K562 (cell line): Measurements from ENCODE around the gene MRPL9. TPM values are rescaled to one million over a fixed set of nuclear protein-coding genes. Genes with fewer than 3 reads are reported as not detected.

Source experiments
- CBX5 ChIP-seq: IDR thresholded peaks from 2 replicates; pipeline ENCODE4 v1.6.1; 2014; ENCODE audit warnings: low read depth, borderline replicate concordance
- CC2D1A ChIP-seq: fragments of 450-650 bp; IDR thresholded peaks from 2 replicates; pipeline ENCODE4 v1.6.1; 2017; ENCODE audit warnings: mild to moderate bottlenecking
- CHCHD3 ChIP-seq: fragments of 250-450 bp; sonication (Bioruptor Pico); IDR thresholded peaks from 2 replicates; pipeline ENCODE4 v2.1.2; 2022; ENCODE audit warnings: mild to moderate bottlenecking
- CHD1 ChIP-seq: fragments of 200-600 bp; sonication (generic); IDR thresholded peaks from one replicate; pipeline ENCODE4 v1.6.1; 2012; ENCODE audit warnings: mild to moderate bottlenecking, moderate library complexity, low read length, inconsistent platforms
- MYNN ChIP-seq, 2 experiments: sonication (generic); formaldehyde crosslinking in 1 of 2; IDR thresholded peaks; 2 replicates each; pipeline versions ENCODE4 v1.5.0 to v1.6.1; 2016 to 2020; ENCODE audit warnings: antibody characterized with exemption in 1 of 2, missing genetic modification reagents in 1 of 2
- NRF1 ChIP-seq, 2 experiments: fragments of 450-650 bp; IDR thresholded peaks in 1 of 2; conservative IDR thresholded peaks in 1 of 2; 2 replicates each; pipeline ENCODE4 v1.6.1; 2014; ENCODE audit warnings: mild to moderate bottlenecking in 2 of 2
- PHF20 ChIP-seq: fragments of 450-650 bp; IDR thresholded peaks from 2 replicates; pipeline ENCODE4 v1.6.1; 2018; ENCODE audit not compliant: partially characterized antibody
- RFX5 ChIP-seq: IDR thresholded peaks from 2 replicates; pipeline ENCODE4 v1.6.1; 2011; ENCODE audit warnings: low read depth, mild to moderate bottlenecking, improper control_type of control experiment, low read length
- TAL1 ChIP-seq: fragments of 450-650 bp; IDR thresholded peaks from 2 replicates; pipeline ENCODE4 v1.6.1; 2016; ENCODE audit warnings: mild to moderate bottlenecking
- TEAD4 ChIP-seq, 2 experiments: sonication (generic) in 1 of 2; formaldehyde crosslinking in 1 of 2; IDR thresholded peaks; 2 replicates each; pipeline versions ENCODE4 v1.6.1 to v1.8.0; 2012 to 2022; ENCODE audit warnings: borderline replicate concordance in 1 of 2, inconsistent platforms in 1 of 2, low read length in 1 of 2, mild to moderate bottlenecking in 1 of 2, missing genetic modification reagents in 1 of 2
- TOE1 ChIP-seq, 2 experiments: fragments of 450-650 bp in 1 of 2; sonication (generic) in 1 of 2; formaldehyde crosslinking in 1 of 2; IDR thresholded peaks; 2 replicates each; pipeline versions ENCODE4 v1.7.1 to v1.8.0; 2016 to 2022; ENCODE audit warnings: borderline replicate concordance in 2 of 2, mild to moderate bottlenecking in 2 of 2, antibody characterized with exemption in 1 of 2, inconsistent platforms in 1 of 2, low read depth in 1 of 2, missing genetic modification reagents in 1 of 2, moderate library complexity in 1 of 2
- TRIM28 ChIP-seq: fragments of 450-650 bp; IDR thresholded peaks from 2 replicates; pipeline ENCODE4 v1.6.1; 2017
- ZBTB1 ChIP-seq: sonication (generic); formaldehyde crosslinking; IDR thresholded peaks from 2 replicates; pipeline ENCODE4 v1.8.1; 2023; ENCODE audit warnings: missing genetic modification reagents, low read depth, mild to moderate bottlenecking, borderline replicate concordance
- ZBTB7A ChIP-seq: IDR thresholded peaks from 2 replicates; pipeline ENCODE4 v1.6.1; 2011; ENCODE audit warnings: low read depth, mild to moderate bottlenecking, low read length, moderate library complexity, borderline replicate concordance; ENCODE audit not compliant: control insufficient read depth
- ZNF217 ChIP-seq: sonication (generic); formaldehyde crosslinking; IDR thresholded peaks from 2 replicates; pipeline ENCODE4 v1.8.0; 2022; ENCODE audit warnings: mild to moderate bottlenecking, missing genetic modification reagents
- ZNF23 ChIP-seq: fragments of 250-450 bp; sonication (Bioruptor Pico); IDR thresholded peaks from 2 replicates; pipeline ENCODE4 v1.4.0; 2020; ENCODE audit warnings: mild to moderate bottlenecking
- ZNF24 ChIP-seq: fragments of 450-650 bp; IDR thresholded peaks from 2 replicates; pipeline ENCODE4 v1.6.1; 2016
- ZNF282 ChIP-seq: sonication (generic); formaldehyde crosslinking; IDR thresholded peaks from 2 replicates; pipeline ENCODE4 v1.8.1; 2023; ENCODE audit warnings: missing genetic modification reagents
- ZNF436 ChIP-seq: fragments of 250-450, 450-650 bp; sonication (Bioruptor Pico); formaldehyde crosslinking; IDR thresholded peaks from 2 replicates; pipeline ENCODE4 v1.7.0; 2020; ENCODE audit warnings: mild to moderate bottlenecking
- polyA plus RNA-seq, 8 experiments: library from polyadenylated mRNA; depleted of rRNA in 4 of 8; stranded (reverse) in 5 of 8; unstranded in 3 of 8; fragments of >200 nt; fragmentation: Nextera tagmentation in 2 of 8; fragmentation: Illumina TruSeq in 1 of 8; extraction: Ambion mirVana in 2 of 8; extraction: Trizol in 1 of 8; gene quantifications; 2 replicates each; pipeline versions ENCODE4 v1.2.1 to v1.2.3, GENCODE V29; 2011 to 2014; ENCODE audit warnings: inconsistent platforms in 1 of 8, missing spikeins in 1 of 8
- total RNA-seq, 7 experiments: library from RNA; depleted of rRNA in 6 of 7; stranded (reverse); fragments of >200 nt in 6 of 7; fragmentation: Illumina TruSeq in 2 of 7; extraction: Trizol in 2 of 7; gene quantifications; 2 replicates each; pipeline versions ENCODE4 v1.2.1 to v1.2.3, GENCODE V29; 2011 to 2021; ENCODE audit warnings: low replicate concordance in 1 of 7
- TF ChIP-seq, protein P1 (sequence below): conservative IDR thresholded peaks from 2 replicates; pipeline ENCODE4 v1.6.1; 2011; ENCODE audit warnings: low read depth, mild to moderate bottlenecking, low read length; ENCODE audit not compliant: control insufficient read depth
- TF ChIP-seq, protein P2 (sequence below), 2 experiments: fragments of 450-650 bp in 1 of 2; sonication (generic) in 1 of 2; formaldehyde crosslinking in 1 of 2; IDR thresholded peaks in 1 of 2; conservative IDR thresholded peaks in 1 of 2; 2 replicates each; pipeline versions ENCODE4 v1.6.1 to v1.8.1; 2016 to 2023; ENCODE audit warnings: mild to moderate bottlenecking in 2 of 2, moderate library complexity in 2 of 2, inconsistent platforms in 1 of 2, missing genetic modification reagents in 1 of 2
- TF ChIP-seq, protein P3 (sequence below): fragments of 450-650 bp; IDR thresholded peaks from 2 replicates; pipeline ENCODE4 v1.7.0; 2016; ENCODE audit warnings: borderline replicate concordance

Gene MRPL9
- total and polyA plus RNA-seq, 9 of the 15 experiments (the other 6 are each of a cell fraction or from before 2014, with no cell fraction given) = 38.0 to 162 (median 111) TPM

DNA sequence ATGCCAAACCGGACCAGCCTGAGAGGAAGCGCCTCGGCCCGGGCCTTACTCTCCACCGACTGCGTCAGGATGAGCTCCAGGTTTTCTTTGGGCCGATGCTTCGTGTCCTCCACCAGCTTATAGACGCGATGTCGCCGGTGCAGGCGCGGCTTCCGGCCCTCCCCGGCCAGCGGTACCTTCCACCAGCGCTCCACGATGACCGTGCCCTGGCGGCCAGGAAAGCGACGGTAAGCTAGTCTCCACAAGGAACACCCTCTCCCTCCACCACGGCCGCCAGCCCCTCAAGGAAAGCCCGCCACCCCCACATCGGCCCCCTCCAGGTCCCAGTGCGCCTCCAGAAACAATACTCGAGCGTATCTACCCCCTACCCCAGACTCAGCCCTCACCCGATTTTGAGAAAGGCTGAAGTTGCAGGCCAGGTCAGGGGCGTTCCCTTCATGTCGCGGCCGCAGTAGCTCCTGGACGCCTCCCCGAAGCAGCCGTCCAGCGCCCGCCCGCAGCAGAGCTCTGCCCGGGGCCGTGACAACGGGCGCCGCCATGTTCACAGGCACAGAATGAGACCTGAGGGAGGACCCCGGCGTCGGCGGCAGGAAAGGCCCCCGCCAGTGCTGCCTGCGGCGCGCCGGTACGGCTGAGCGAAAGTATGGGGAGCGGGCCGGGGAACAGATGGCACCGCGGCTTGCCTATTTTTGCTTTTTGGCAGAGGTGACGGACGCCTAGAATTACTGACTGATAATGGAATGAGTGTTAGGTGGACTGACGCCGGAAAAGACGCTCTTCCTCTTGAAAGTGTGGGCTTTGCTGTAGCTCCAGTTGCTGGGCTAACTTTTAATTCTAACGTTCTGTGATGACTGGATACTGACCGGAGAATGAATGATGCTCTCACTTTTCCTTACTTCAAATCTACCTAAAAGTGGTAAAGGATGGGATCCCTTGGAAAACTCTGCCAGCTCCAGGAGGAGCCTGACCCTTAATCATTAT is at the start of gene MRPL9 (continued):
- TF ChIP-seq, protein P1, sequence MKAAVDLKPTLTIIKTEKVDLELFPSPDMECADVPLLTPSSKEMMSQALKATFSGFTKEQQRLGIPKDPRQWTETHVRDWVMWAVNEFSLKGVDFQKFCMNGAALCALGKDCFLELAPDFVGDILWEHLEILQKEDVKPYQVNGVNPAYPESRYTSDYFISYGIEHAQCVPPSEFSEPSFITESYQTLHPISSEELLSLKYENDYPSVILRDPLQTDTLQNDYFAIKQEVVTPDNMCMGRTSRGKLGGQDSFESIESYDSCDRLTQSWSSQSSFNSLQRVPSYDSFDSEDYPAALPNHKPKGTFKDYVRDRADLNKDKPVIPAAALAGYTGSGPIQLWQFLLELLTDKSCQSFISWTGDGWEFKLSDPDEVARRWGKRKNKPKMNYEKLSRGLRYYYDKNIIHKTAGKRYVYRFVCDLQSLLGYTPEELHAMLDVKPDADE = peak; percentile 76
- TF ChIP-seq ZNF282 (CRISPR knock-in tag) (no peak), CBX5 (no peak), CHD1 (no peak), MYNN (IDR thresholded peaks at IDR 0.05) (no peak), MYNN (CRISPR knock-in tag; IDR thresholded peaks at IDR 0.05) (no peak), TOE1 (IDR thresholded peaks at IDR 0.05; ENCODE audit: borderline replicate concordance) (peak; percentile 38; the same call in 1 of the 2 replicates), TOE1 (CRISPR knock-in tag; IDR thresholded peaks at IDR 0.05; ENCODE audit: borderline replicate concordance, low read depth) (no peak), RFX5 (no peak), NRF1 (conservative IDR thresholded peaks at IDR 0.05 in 1 of 2, IDR thresholded peaks at IDR 0.05 in 1 of 2) (peak; percentile 32 to 43; a peak in 3 of 4 replicates), CC2D1A (no peak), ZNF23 (CRISPR knock-in tag) (no peak), PHF20 (peak; percentile 99), ZNF436 (0 out of 2 replicates have a peak, but pooled peaks have one; percentile 39), ZBTB7A (0 out of 2 replicates have a peak, but pooled peaks have one; percentile 43), ZNF217 (CRISPR knock-in tag) (no peak), TEAD4 (IDR thresholded peaks at IDR 0.05; ENCODE audit: low read length) (0 out of 2 replicates have a peak, but pooled peaks have one; percentile 9), TEAD4 (CRISPR knock-in tag; IDR thresholded peaks at IDR 0.05; ENCODE audit: borderline replicate concordance) (no peak), ZNF24 (peak; percentile 97), CHCHD3 (CRISPR knock-in tag) (0 out of 2 replicates have a peak, but pooled peaks have one; percentile 28), TAL1 (peak; percentile 30; the same call in 1 of the 2 replicates), TRIM28 (0 out of 2 replicates have a peak, but pooled peaks have one; percentile 41), ZBTB1 (CRISPR knock-in tag) (0 out of 2 replicates have a peak, but pooled peaks have one; percentile 36)
- TF ChIP-seq, protein P2, sequence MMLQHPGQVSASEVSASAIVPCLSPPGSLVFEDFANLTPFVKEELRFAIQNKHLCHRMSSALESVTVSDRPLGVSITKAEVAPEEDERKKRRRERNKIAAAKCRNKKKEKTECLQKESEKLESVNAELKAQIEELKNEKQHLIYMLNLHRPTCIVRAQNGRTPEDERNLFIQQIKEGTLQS (IDR thresholded peaks at IDR 0.05) = peak; percentile 40; the same call in 1 of the 2 replicates
- TF ChIP-seq, protein P2 (CRISPR knock-in tag; conservative IDR thresholded peaks at IDR 0.05) = no peak
- TF ChIP-seq, protein P3, sequence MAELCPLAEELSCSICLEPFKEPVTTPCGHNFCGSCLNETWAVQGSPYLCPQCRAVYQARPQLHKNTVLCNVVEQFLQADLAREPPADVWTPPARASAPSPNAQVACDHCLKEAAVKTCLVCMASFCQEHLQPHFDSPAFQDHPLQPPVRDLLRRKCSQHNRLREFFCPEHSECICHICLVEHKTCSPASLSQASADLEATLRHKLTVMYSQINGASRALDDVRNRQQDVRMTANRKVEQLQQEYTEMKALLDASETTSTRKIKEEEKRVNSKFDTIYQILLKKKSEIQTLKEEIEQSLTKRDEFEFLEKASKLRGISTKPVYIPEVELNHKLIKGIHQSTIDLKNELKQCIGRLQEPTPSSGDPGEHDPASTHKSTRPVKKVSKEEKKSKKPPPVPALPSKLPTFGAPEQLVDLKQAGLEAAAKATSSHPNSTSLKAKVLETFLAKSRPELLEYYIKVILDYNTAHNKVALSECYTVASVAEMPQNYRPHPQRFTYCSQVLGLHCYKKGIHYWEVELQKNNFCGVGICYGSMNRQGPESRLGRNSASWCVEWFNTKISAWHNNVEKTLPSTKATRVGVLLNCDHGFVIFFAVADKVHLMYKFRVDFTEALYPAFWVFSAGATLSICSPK = no peak
